ENCODE data around the gene ZFR2.

DNA sequence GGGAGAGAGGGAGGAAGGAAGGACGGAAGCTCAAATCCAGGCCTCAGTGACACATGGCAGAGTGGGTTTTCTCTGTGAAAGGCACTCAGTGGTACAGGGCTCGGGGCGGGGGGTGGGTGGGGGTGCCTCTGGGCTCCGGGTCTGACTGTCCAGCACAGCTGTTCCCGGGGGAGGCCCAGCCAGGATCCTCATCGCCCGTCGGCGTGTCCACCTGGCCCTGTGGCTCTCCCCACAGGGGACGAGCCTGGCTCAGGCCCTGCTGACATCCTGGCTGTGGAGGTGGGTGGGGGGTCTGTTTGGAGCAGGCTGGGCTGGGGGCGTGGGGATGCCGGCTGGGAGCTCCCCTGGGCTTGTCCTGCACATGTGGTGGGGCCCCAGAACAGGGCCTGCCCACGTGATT is 64.4 kb downstream of the ZFR2 start:
- TF ChIP-seq, protein P1, sequence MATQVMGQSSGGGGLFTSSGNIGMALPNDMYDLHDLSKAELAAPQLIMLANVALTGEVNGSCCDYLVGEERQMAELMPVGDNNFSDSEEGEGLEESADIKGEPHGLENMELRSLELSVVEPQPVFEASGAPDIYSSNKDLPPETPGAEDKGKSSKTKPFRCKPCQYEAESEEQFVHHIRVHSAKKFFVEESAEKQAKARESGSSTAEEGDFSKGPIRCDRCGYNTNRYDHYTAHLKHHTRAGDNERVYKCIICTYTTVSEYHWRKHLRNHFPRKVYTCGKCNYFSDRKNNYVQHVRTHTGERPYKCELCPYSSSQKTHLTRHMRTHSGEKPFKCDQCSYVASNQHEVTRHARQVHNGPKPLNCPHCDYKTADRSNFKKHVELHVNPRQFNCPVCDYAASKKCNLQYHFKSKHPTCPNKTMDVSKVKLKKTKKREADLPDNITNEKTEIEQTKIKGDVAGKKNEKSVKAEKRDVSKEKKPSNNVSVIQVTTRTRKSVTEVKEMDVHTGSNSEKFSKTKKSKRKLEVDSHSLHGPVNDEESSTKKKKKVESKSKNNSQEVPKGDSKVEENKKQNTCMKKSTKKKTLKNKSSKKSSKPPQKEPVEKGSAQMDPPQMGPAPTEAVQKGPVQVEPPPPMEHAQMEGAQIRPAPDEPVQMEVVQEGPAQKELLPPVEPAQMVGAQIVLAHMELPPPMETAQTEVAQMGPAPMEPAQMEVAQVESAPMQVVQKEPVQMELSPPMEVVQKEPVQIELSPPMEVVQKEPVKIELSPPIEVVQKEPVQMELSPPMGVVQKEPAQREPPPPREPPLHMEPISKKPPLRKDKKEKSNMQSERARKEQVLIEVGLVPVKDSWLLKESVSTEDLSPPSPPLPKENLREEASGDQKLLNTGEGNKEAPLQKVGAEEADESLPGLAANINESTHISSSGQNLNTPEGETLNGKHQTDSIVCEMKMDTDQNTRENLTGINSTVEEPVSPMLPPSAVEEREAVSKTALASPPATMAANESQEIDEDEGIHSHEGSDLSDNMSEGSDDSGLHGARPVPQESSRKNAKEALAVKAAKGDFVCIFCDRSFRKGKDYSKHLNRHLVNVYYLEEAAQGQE (IDR thresholded peaks at IDR 0.05; ENCODE audit: insufficient read depth in 1 of 2, low read depth in 2 of 2, low read length in 2 of 2), result no peak
- TF ChIP-seq TAF1 (IDR thresholded peaks at IDR 0.05; ENCODE audit: borderline replicate concordance, insufficient read depth, low read length) (no peak), POLR2AphosphoS5 (IDR thresholded peaks at IDR 0.05; ENCODE audit: low read depth, low read length) (no peak), FOXP2 (optimal IDR thresholded peaks at IDR 0.05; ENCODE audit: borderline replicate concordance, extremely low read depth, extremely low read length, insufficient read depth) (no peak)
